ENCODE data around the gene GLIS1. TPM values are rescaled to one million over a fixed set of nuclear protein-coding genes. Genes with fewer than 3 reads are reported as not detected.

The GLIS1 gene
- polyA plus RNA-seq, 1 donor (not counting 4 experiments of a cell fraction or from before 2014, with no cell fraction given), result not detected

DNA sequence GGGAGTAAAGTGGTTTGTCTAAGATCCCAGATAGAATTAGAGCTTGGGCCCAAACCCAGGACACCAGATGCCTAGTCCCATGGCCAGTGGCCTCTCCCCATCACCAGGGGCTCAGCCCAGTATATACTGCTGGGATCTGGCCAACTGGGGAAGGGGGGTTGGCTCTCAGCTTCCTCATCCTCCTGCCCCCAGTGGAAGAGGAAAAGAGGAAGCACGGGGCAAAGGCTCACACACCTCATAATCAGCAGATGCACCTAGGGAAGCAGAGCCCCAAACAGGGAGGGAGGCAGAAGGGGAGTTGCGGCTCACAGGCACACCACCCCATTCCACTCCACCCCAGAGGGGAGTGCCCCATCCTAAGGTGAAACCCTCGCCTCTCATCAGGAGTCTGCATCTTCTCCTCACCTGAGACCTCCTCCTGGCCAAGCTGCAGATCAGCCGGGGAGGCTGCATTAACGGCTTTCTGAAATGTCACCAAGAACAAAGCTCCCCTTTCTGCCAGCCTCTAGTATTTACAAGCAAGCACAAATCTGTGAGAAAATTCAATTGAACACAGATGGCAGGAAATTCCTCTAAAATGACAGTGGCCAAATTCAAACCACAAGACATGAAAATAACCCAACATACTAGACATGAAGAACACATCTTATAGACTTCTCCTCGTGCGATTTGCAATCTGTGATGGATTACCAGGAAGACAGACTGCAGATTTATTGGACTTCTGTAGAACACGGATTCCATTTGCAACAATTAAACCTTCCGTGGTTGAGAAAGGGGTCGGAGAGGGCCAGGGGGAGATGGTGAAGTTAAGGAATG lies 82.8 kb downstream of the GLIS1 start:
- Histone ChIP-seq H3K9ac (ENCODE audit: control insufficient read depth, extremely low read depth, insufficient read depth, low read length) (no peak overlapping the region), H3K79me2 (ENCODE audit: control insufficient read depth, insufficient read depth, low read length) (no peaks in the 10 kb centered on the region), H4K20me1 (ENCODE audit: control insufficient read depth, extremely low read depth, insufficient read depth, low read length) (no peaks in the 10 kb centered on the region), H3K4me2 (ENCODE audit: control insufficient read depth, extremely low read depth, insufficient read depth, low read depth, low read length) (no peak overlapping the region), H3K4me1 (ENCODE audit: control insufficient read depth, extremely low read depth, insufficient read depth, low read length) (no peaks in the 10 kb centered on the region), H3K36me3 (ENCODE audit: control insufficient read depth in 2 of 2, extremely low read depth in 1 of 2, insufficient read depth in 2 of 2, low read length in 2 of 2) (no peaks in the 10 kb centered on the region), H3K9me3 (ENCODE audit: control insufficient read depth, low read depth, low read length) (no peaks in the 10 kb centered on the region), H2AFZ (ENCODE audit: control insufficient read depth, low read length) (no peak overlapping the region), H3K27me3 (ENCODE audit: control insufficient read depth, extremely low read depth, insufficient read depth, low read length) (peaks cover 17% of the 10 kb centered on the region), H3K27ac (ENCODE audit: control insufficient read depth, insufficient read depth, low read length) (no peak overlapping the region), H3K9me1 (ENCODE audit: control insufficient read depth, extremely low read depth, insufficient read depth, low read length) (no peaks in the 10 kb centered on the region), H3K4me3 (ENCODE audit: control insufficient read depth in 2 of 3, extremely low read depth in 1 of 3, insufficient read depth in 2 of 3, low read depth in 1 of 3, low read length in 3 of 3) (no peak overlapping the region)
- dilution Hi-C loops (cut with MboI; ENCODE audit: extremely low pct_ligation_motif_present, low sequenced_read_pairs), result no loop called here
- no peak for DNase-seq (ENCODE audit: low read depth, low spot score)
- no peak for FAIRE-seq
- TF ChIP-seq, protein P1, sequence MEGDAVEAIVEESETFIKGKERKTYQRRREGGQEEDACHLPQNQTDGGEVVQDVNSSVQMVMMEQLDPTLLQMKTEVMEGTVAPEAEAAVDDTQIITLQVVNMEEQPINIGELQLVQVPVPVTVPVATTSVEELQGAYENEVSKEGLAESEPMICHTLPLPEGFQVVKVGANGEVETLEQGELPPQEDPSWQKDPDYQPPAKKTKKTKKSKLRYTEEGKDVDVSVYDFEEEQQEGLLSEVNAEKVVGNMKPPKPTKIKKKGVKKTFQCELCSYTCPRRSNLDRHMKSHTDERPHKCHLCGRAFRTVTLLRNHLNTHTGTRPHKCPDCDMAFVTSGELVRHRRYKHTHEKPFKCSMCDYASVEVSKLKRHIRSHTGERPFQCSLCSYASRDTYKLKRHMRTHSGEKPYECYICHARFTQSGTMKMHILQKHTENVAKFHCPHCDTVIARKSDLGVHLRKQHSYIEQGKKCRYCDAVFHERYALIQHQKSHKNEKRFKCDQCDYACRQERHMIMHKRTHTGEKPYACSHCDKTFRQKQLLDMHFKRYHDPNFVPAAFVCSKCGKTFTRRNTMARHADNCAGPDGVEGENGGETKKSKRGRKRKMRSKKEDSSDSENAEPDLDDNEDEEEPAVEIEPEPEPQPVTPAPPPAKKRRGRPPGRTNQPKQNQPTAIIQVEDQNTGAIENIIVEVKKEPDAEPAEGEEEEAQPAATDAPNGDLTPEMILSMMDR (optimal IDR thresholded peaks at IDR 0.05 in 1 of 3, IDR thresholded peaks at IDR 0.05 in 1 of 3, conservative IDR thresholded peaks at IDR 0.05 in 1 of 3; ENCODE audit: extremely low read depth in 1 of 3, insufficient read depth in 2 of 3, low read length in 3 of 3), result no peak
- TF ChIP-seq EZH2 (IDR thresholded peaks at IDR 0.05; ENCODE audit: low read length), result no peak

DNA sequence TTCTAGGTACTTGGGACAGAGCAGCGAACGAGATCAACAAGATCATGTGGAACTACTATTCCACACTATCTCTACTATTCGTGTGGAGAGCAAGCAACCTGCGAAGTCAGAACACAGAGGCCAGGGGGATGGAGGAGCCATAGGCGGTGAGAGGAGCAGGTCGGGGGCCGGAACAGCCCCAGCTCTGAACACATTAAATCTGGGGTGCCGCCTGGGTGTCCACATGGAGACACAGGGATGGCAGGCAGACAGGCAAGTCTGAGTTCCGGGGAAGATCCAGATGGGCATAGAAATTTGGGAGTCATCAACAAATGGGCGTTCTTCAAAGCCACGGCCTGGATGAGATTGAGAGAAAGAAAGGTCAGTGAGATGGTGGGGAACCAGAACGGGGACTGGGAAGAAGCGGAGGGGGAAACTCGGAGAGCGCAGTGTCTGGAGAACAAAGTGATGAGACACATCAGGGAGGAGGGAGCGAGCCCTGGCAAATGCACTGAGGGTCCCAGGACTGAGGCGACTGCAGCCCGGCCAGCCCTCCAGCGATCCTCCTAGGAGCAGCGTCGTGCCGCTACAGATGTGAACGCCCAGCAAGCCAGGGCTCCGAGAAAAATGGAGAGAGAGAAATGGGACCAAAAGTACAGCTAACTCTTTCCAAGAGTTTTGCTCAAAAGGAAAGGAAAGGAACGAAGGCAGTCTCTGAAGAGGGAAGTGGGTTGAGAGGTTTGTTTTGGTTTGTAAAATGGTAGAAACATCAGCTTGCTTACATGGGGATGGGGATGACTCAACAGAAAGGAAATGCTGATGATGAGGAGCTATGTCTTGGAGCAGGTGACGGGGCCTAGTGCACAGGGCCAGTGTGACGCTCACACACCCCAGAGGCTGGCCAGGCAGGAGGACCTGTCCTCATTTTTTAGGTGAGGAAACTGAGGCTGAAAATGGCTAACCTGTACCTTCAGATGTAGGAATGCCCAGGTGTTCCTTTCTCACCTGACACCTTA lies 84.5 kb downstream of the GLIS1 start:
- H3K27ac ChIP-seq (ENCODE audit: control insufficient read depth, insufficient read depth, low read length), result no peak overlapping the region
- no peak overlapping the region for H3K4me2 ChIP-seq (ENCODE audit: control insufficient read depth, extremely low read depth, insufficient read depth, low read depth, low read length)
- H3K27me3 ChIP-seq (ENCODE audit: control insufficient read depth, extremely low read depth, insufficient read depth, low read length), result peaks cover 20% of the 10 kb centered on the region
- dilution Hi-C loops (cut with MboI; ENCODE audit: extremely low pct_ligation_motif_present, low sequenced_read_pairs), result no loop called here
- no peaks in the 10 kb centered on the region for H3K4me1 ChIP-seq (ENCODE audit: control insufficient read depth, extremely low read depth, insufficient read depth, low read length)
- FAIRE-seq (no peak), DNase-seq (ENCODE audit: low read depth, low spot score) (no peak)
- no peak overlapping the region for H3K9ac ChIP-seq (ENCODE audit: control insufficient read depth, extremely low read depth, insufficient read depth, low read length)
- H3K4me3 ChIP-seq (ENCODE audit: control insufficient read depth in 2 of 3, extremely low read depth in 1 of 3, insufficient read depth in 2 of 3, low read depth in 1 of 3, low read length in 3 of 3), result no peak overlapping the region
- no peak for TF ChIP-seq EZH2 (IDR thresholded peaks at IDR 0.05; ENCODE audit: low read length)
- TF ChIP-seq, protein P1 (optimal IDR thresholded peaks at IDR 0.05 in 1 of 3, IDR thresholded peaks at IDR 0.05 in 1 of 3, conservative IDR thresholded peaks at IDR 0.05 in 1 of 3; ENCODE audit: extremely low read depth in 1 of 3, insufficient read depth in 2 of 3, low read length in 3 of 3), result no peak
- H3K36me3 ChIP-seq (ENCODE audit: control insufficient read depth in 2 of 2, extremely low read depth in 1 of 2, insufficient read depth in 2 of 2, low read length in 2 of 2), result no peaks in the 10 kb centered on the region
- H2AFZ ChIP-seq (ENCODE audit: control insufficient read depth, low read length), result no peak overlapping the region
- H3K9me1 ChIP-seq (ENCODE audit: control insufficient read depth, extremely low read depth, insufficient read depth, low read length), result no peaks in the 10 kb centered on the region
- no peaks in the 10 kb centered on the region for H4K20me1 ChIP-seq (ENCODE audit: control insufficient read depth, extremely low read depth, insufficient read depth, low read length)
- no peaks in the 10 kb centered on the region for H3K79me2 ChIP-seq (ENCODE audit: control insufficient read depth, insufficient read depth, low read length)
- no peaks in the 10 kb centered on the region for H3K9me3 ChIP-seq (ENCODE audit: control insufficient read depth, low read depth, low read length)

Data from keratinocyte (primary cell).